Osteocyte (in vitro differentiated cells): ENCODE data around the gene EIF4G3. TPM values are rescaled to one million over a fixed set of nuclear protein-coding genes. Genes with fewer than 3 reads are reported as not detected.
A peak's percentile ranks its signal among the peaks of the same experiment; 100 is the strongest.
"Not testable (repeated sequence)": the region's sequence is repeated elsewhere in the genome, so short reads cannot be mapped to it uniquely, and the experiment has no call there.

Experiments
- DNase-seq: peaks from one replicate; pipeline ENCODE4 v3.0.0; 2021; ENCODE audit warnings: mixed read lengths; ENCODE audit not compliant: unreplicated experiment; ENCODE audit errors: extremely low spot score
- H3K27ac Mint-ChIP-seq: one replicate; pipeline ENCODE4 v1.8.0; 2021; ENCODE audit warnings: mild to moderate bottlenecking, mixed read lengths; ENCODE audit not compliant: unreplicated experiment
- H3K27me3 Mint-ChIP-seq: one replicate; pipeline ENCODE4 v1.8.0; 2021; ENCODE audit warnings: mixed read lengths; ENCODE audit not compliant: unreplicated experiment
- H3K36me3 Mint-ChIP-seq: one replicate; pipeline ENCODE4 v1.8.0; 2021; ENCODE audit warnings: mixed read lengths; ENCODE audit not compliant: unreplicated experiment
- H3K4me1 Mint-ChIP-seq: one replicate; pipeline ENCODE4 v1.8.0; 2021; ENCODE audit warnings: mixed read lengths; ENCODE audit not compliant: unreplicated experiment
- H3K4me3 Mint-ChIP-seq: one replicate; pipeline ENCODE4 v1.8.0; 2021; ENCODE audit warnings: mild to moderate bottlenecking, moderate library complexity, mixed read lengths; ENCODE audit not compliant: unreplicated experiment
- H3K9me3 Mint-ChIP-seq: one replicate; pipeline ENCODE4 v1.8.0; 2021; ENCODE audit warnings: mixed read lengths; ENCODE audit not compliant: unreplicated experiment
- total RNA-seq: library from RNA; stranded (reverse); gene quantifications from 2 replicates; pipeline ENCODE4 v1.2.1, GENCODE V29; 2021
- TF ChIP-seq, protein P1 (sequence below): fragments of 200-600 bp; sonication (generic); IDR thresholded peaks from 2 replicates; pipeline ENCODE4 v1.5.0; 2021; ENCODE audit warnings: antibody characterized with exemption, mild to moderate bottlenecking, moderate library complexity

The EIF4G3 gene
- total RNA-seq, 1 donor from 2014 or later, result 81.9 TPM

DNA sequence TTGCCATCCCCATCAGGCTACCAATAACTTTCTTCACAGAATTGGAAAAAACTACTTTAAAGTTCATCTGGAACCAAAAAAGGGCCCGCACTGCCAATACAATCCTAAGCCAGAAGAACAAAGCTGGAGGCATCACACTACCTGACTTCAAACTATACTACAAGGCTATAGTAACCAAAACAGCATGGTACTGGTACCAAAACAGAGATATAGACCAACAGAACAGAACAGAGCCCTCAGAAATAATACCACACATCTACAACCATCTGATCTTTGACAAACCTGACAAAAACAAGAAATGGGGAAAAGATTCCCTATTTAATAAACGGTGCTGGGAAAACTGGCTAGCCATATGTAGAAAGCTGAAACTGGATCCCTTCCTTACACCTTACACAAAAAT lies 84.2 kb downstream of the EIF4G3 start:
- not testable (repeated sequence) for H3K27me3 Mint-ChIP-seq, H3K27ac Mint-ChIP-seq, H3K9me3 Mint-ChIP-seq, DNase-seq, H3K4me3 Mint-ChIP-seq
- peaks cover 33% of the 10 kb centered on the region for H3K4me1 Mint-ChIP-seq
- peaks cover 11% of the 10 kb centered on the region for H3K36me3 Mint-ChIP-seq

DNA sequence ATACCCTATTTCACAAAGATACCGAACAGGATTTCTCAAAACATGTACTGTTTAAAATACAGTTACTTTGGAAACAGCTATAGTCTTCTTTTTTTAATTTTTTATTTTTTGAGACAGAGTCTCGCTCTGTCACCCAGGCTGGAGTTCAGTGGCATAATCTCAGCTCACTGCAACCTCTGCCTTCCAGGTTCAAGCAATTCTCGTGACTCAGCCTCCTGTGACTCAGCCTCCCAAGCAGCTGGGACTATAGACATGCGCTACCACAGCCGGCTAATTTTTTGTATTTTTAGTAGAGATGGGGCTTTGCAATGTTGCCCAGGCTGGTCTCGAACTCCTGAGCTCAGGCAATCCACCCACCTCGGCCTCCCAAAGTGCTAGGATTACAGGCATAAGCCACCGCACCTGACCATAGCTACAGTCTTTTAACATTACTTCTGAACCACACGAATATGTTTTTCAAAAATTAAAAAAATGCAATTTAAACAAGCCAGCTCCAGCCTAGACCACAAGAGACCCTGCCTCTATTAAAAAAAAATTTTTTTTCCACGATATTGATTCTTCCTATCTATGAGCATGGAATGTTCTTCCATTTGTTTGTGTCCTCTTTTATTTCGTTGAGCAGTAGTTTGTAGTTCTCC lies 85.5 kb downstream of the EIF4G3 start:
- Mint-ChIP-seq H3K36me3 (peaks cover 12% of the 10 kb centered on the region), H3K4me1 (peaks cover 33% of the 10 kb centered on the region), H3K27ac (peak overlapping the region; percentile 85)
- H3K27me3 Mint-ChIP-seq, H3K4me3 Mint-ChIP-seq, H3K9me3 Mint-ChIP-seq, DNase-seq: not testable (repeated sequence)

DNA sequence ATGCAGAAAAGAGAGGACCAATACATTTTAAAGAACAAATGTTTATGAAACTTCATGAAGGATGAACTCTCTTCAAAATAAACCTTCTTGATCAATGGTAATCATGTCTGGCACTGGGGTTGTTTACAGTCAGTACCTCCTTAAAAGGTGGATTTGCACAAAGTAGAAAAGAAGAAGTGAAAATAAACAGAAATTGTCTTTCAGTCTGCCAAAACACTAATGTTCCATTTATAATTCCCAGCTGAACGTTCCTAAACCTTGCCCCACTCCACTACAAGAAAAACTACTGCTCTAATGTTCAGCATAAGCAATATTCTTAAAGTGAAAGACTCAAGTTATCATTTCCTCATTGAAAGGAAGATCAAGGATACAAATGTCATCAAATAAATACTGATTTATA lies 86.2 kb downstream of the EIF4G3 start:
- no peak overlapping the region for H3K4me3 Mint-ChIP-seq
- H3K27me3 Mint-ChIP-seq, result no peaks in the 10 kb centered on the region
- H3K4me1 Mint-ChIP-seq, result peaks cover 33% of the 10 kb centered on the region
- peaks cover 16% of the 10 kb centered on the region for H3K36me3 Mint-ChIP-seq
- no peak for DNase-seq
- TF ChIP-seq, protein P1, sequence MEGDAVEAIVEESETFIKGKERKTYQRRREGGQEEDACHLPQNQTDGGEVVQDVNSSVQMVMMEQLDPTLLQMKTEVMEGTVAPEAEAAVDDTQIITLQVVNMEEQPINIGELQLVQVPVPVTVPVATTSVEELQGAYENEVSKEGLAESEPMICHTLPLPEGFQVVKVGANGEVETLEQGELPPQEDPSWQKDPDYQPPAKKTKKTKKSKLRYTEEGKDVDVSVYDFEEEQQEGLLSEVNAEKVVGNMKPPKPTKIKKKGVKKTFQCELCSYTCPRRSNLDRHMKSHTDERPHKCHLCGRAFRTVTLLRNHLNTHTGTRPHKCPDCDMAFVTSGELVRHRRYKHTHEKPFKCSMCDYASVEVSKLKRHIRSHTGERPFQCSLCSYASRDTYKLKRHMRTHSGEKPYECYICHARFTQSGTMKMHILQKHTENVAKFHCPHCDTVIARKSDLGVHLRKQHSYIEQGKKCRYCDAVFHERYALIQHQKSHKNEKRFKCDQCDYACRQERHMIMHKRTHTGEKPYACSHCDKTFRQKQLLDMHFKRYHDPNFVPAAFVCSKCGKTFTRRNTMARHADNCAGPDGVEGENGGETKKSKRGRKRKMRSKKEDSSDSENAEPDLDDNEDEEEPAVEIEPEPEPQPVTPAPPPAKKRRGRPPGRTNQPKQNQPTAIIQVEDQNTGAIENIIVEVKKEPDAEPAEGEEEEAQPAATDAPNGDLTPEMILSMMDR, result no peak
- H3K27ac Mint-ChIP-seq, result peak overlapping the region; percentile 85
- no peaks in the 10 kb centered on the region for H3K9me3 Mint-ChIP-seq

DNA sequence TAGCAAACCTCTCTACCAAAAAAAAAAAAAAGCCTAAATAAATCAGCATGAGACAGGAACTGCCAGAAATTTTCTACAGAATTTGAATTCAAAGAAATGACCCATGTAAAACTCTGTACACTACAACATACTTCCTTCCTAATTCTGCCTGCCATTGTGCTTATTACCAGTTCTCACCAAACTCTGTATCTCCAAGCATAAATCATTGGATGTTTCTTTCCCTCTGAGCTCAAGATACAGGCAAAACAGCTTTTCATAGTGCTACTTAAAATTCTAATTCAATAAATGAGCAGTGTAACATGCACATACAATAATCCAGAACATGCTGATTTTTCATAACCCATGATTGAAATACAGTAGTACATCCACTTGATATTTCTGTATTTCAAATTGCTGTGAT lies 87.0 kb downstream of the EIF4G3 start:
- Mint-ChIP-seq H3K4me1 (peaks cover 33% of the 10 kb centered on the region), H3K27me3 (no peaks in the 10 kb centered on the region), H3K4me3 (no peak overlapping the region), H3K36me3 (peaks cover 13% of the 10 kb centered on the region), H3K27ac (peak overlapping the region; percentile 85), H3K9me3 (no peaks in the 10 kb centered on the region)
- DNase-seq, result no peak
- TF ChIP-seq, protein P1, result no peak

DNA sequence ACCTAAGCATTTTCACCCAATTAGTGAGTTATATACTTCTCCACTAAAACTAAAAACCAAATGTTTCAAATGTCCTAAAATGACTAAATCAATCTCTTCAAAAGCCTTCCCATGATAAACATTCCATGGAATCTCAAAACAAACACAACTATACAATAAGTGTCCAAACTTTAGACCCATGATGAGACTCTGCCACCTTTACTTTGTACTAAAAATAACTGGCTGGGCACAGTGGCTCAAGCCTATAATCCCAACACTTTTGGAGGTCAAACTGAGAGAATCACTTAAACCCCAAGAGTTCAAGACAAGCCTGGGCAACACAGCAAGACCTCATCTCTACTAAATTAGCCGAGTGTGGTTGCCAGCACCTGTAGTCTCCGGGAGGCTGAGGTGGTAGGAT lies 87.4 kb downstream of the EIF4G3 start:
- H3K27ac Mint-ChIP-seq, result peak overlapping the region; percentile 68
- no peak for DNase-seq
- TF ChIP-seq, protein P1, result no peak
- no peaks in the 10 kb centered on the region for H3K9me3 Mint-ChIP-seq
- H3K4me3 Mint-ChIP-seq, result no peak overlapping the region
- H3K36me3 Mint-ChIP-seq, result peaks cover 13% of the 10 kb centered on the region
- H3K27me3 Mint-ChIP-seq, result no peaks in the 10 kb centered on the region
- H3K4me1 Mint-ChIP-seq, result peaks cover 33% of the 10 kb centered on the region

DNA sequence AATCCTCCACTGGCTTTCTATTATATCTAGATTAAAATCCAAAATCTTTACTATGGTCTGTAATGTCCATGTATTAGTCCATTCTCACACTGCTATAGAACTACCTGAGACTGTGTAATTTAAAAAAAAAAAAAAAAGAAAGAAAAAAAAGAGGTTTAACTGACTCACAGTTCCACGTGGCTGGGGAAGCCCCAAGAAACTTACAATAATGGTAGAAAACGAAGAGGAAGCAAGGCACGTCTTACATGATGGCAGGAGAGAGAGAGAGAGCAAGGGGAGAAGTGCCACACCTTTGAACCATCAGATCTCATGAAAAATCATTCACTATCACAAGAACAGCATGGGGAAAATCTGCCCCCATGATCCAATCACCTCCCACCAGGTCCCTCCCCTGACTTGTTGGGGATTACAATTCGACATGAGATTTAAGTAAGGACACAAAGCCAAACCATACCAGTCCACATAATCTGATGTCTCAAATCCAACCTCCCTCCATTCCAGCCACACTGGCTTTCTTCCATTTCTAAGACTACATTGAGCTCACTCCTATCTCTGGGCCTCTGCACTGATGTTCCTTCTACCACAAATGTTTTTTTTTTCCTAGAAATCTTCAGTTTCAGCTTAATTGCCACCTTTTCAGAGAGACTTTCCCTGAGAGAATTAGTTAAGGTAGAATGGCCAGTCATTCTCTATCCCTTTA lies 92.4 kb downstream of the EIF4G3 start:
- TF ChIP-seq, protein P1, result no peak
- no peak for DNase-seq

More for the DNA sequence above, 92.4 kb downstream of the EIF4G3 start:
- Mint-ChIP-seq H3K9me3 (no peaks in the 10 kb centered on the region), H3K4me1 (peaks cover 19% of the 10 kb centered on the region), H3K36me3 (peaks cover 19% of the 10 kb centered on the region), H3K4me3 (no peak overlapping the region), H3K27ac (peak overlapping the region; percentile 54), H3K27me3 (no peaks in the 10 kb centered on the region)
